MM.1S (cell line): ENCODE data around the gene SLIT1.

ENCODE experiments used
- DNase-seq: peaks from one replicate; pipeline ENCODE4 v3.0.0-alpha.2; 2015
- H2AFZ ChIP-seq: fragments of 300-600 bp; sonication (generic); 2 replicates; pipeline ENCODE4 v1.6.0; 2016; ENCODE audit warnings: antibody characterized with exemption, low read length
- H3F3A ChIP-seq: fragments of 300-600 bp; sonication (generic); 2 replicates; pipeline ENCODE4 v1.6.1; 2016; ENCODE audit warnings: mild to moderate bottlenecking, antibody characterized with exemption, low read length, moderate library complexity, mixed read lengths; ENCODE audit not compliant: insufficient read depth
- H3K27ac ChIP-seq: fragments of 300-600 bp; sonication (generic); 2 replicates; pipeline ENCODE4 v1.5.1; 2016; ENCODE audit warnings: mild to moderate bottlenecking, low read length
- H3K27me3 ChIP-seq: fragments of 300-600 bp; sonication (generic); replicated peaks from 2 replicates; pipeline ENCODE4 v1.6.0; 2016; ENCODE audit warnings: low read length; ENCODE audit not compliant: insufficient read depth
- H3K36me3 ChIP-seq: fragments of 300-600 bp; sonication (generic); replicated peaks from 2 replicates; pipeline ENCODE4 v1.6.1; 2016; ENCODE audit warnings: mild to moderate bottlenecking, low read length, mixed read lengths; ENCODE audit not compliant: insufficient read depth
- H3K4me1 ChIP-seq: fragments of 300-600 bp; sonication (generic); 2 replicates; pipeline ENCODE4 v1.6.1; 2016; ENCODE audit warnings: low read length, mixed read lengths
- H3K4me2 ChIP-seq: fragments of 300-600 bp; sonication (generic); 2 replicates; pipeline ENCODE4 v1.6.0; 2016; ENCODE audit warnings: low read depth, low read length
- H3K4me3 ChIP-seq: fragments of 300-600 bp; sonication (generic); 2 replicates; pipeline ENCODE4 v1.5.1; 2016; ENCODE audit warnings: low read length, mixed read lengths
- H3K79me2 ChIP-seq: fragments of 300-600 bp; sonication (generic); 2 replicates; pipeline ENCODE4 v1.6.1; 2016; ENCODE audit warnings: mixed run types, low read length, mixed read lengths
- H3K9ac ChIP-seq: fragments of 300-600 bp; sonication (generic); 2 replicates; pipeline ENCODE4 v1.6.1; 2016; ENCODE audit warnings: low read length, mixed read lengths
- H3K9me2 ChIP-seq: fragments of 300-600 bp; sonication (generic); replicated peaks from 2 replicates; pipeline ENCODE4 v1.6.1; 2016; ENCODE audit warnings: mild to moderate bottlenecking, low read length, mixed read lengths; ENCODE audit not compliant: insufficient read depth
- H3K9me3 ChIP-seq: fragments of 300-600 bp; sonication (generic); replicated peaks from 2 replicates; pipeline ENCODE4 v1.6.1; 2016; ENCODE audit warnings: mild to moderate bottlenecking, low read length, mixed read lengths; ENCODE audit not compliant: insufficient read depth
- H4K20me1 ChIP-seq: fragments of 300-600 bp; sonication (generic); 2 replicates; pipeline ENCODE4 v1.6.1; 2016; ENCODE audit warnings: mild to moderate bottlenecking, low read length, moderate library complexity, mixed read lengths; ENCODE audit not compliant: insufficient read depth
- EZH2 ChIP-seq: fragments of 300-600 bp; sonication (generic); optimal IDR thresholded peaks from 2 replicates; pipeline ENCODE3; 2017; ENCODE audit warnings: low read depth, mild to moderate bottlenecking, antibody characterized with exemption, low read length, mixed read lengths
- EZH2phosphoT487 ChIP-seq: fragments of 300-600 bp; sonication (generic); IDR thresholded peaks from 2 replicates; pipeline ENCODE4 v1.6.1; 2018; ENCODE audit warnings: antibody characterized with exemption, low read length
- TF ChIP-seq, protein P1 (sequence below): fragments of 300-600 bp; sonication (generic); IDR thresholded peaks from 2 replicates; pipeline ENCODE4 v1.5.1; 2016; ENCODE audit warnings: antibody characterized with exemption, low read length, mixed read lengths

Gene SLIT1

DNA sequence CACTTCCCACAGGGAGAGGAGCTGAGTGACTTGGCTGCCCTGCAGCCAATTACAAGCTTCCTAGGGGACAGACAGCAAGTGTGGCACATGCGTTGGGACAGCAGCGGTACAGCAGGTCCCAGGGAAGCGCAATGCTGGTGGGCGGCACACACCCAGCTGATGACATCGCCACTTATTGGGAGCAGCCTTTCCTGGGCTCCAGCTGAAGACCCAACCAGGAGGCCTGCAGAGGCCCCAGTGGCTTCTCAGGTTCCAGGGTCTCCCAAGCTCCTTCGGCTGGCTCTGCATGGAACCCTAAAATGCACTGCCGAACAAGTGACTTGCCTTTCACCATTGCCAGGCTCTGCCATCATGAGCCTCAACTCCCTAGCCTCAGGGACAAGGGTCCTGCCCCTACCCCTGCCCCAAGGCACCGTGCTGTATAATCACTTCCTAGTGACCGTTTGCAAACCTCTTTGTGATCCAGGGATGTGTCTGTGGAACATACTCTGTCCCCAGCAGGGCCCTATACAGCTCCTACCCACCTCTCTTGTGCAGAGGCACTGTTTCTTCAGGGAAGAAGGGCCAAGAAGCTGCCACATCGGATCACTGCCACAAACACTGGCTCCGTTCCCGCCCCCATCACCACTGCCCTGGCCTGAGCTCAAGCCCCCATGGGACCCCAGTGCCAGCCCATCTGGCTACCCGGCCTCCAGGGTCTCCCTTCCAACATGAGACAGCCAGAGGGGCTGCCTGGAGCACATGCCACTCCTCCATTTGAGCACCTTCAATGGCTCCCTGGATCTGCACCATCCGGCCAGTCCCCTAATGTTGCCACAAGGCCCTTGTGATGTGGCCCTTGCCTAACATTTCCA, 19.3 kb upstream of the SLIT1 start:
- H3K9ac ChIP-seq = no peak overlapping the region
- no peaks in the 10 kb centered on the region for H3K36me3 ChIP-seq
- TF ChIP-seq EZH2phosphoT487 (no peak), EZH2 (no peak)
- TF ChIP-seq, protein P1, sequence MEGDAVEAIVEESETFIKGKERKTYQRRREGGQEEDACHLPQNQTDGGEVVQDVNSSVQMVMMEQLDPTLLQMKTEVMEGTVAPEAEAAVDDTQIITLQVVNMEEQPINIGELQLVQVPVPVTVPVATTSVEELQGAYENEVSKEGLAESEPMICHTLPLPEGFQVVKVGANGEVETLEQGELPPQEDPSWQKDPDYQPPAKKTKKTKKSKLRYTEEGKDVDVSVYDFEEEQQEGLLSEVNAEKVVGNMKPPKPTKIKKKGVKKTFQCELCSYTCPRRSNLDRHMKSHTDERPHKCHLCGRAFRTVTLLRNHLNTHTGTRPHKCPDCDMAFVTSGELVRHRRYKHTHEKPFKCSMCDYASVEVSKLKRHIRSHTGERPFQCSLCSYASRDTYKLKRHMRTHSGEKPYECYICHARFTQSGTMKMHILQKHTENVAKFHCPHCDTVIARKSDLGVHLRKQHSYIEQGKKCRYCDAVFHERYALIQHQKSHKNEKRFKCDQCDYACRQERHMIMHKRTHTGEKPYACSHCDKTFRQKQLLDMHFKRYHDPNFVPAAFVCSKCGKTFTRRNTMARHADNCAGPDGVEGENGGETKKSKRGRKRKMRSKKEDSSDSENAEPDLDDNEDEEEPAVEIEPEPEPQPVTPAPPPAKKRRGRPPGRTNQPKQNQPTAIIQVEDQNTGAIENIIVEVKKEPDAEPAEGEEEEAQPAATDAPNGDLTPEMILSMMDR = no peak
- no peaks in the 10 kb centered on the region for H3F3A ChIP-seq
- no peaks in the 10 kb centered on the region for H3K4me1 ChIP-seq
- no peaks in the 10 kb centered on the region for H3K9me3 ChIP-seq
- H3K4me3 ChIP-seq = no peak overlapping the region
- no peak overlapping the region for H2AFZ ChIP-seq
- H4K20me1 ChIP-seq = no peaks in the 10 kb centered on the region
- no peaks in the 10 kb centered on the region for H3K27me3 ChIP-seq
- no peak overlapping the region for H3K27ac ChIP-seq
- DNase-seq = no peak
- no peaks in the 10 kb centered on the region for H3K9me2 ChIP-seq
- H3K4me2 ChIP-seq = no peak overlapping the region
- no peaks in the 10 kb centered on the region for H3K79me2 ChIP-seq

DNA sequence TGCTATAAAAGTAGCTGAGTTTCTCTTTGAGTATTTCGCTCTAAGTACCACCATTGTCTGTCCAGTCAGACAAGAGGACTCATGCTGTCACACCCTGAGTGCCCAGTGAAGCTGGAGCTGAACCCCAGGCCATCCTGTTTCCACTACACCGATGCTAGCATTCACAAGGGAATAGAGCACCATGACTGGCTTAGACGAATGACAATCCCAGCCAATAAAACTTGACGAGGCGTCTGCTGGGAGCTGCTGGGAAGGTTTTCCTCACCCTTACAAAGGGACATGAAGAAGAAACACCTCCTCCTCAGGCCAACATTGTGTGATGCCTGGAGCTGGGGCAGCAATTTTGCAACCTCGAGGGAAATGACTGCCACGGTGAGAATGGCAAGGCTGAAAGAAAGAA, 17.5 kb upstream of the SLIT1 start:
- H3K4me1 ChIP-seq = no peaks in the 10 kb centered on the region
- H3K9me3 ChIP-seq = no peaks in the 10 kb centered on the region
- H3K27ac ChIP-seq = no peak overlapping the region
- H3K9me2 ChIP-seq = no peaks in the 10 kb centered on the region
- TF ChIP-seq EZH2phosphoT487 (no peak), EZH2 (no peak)
- TF ChIP-seq, protein P1 = no peak
- no peak overlapping the region for H3K4me2 ChIP-seq
- H3F3A ChIP-seq = no peaks in the 10 kb centered on the region
- H4K20me1 ChIP-seq = no peaks in the 10 kb centered on the region
- no peaks in the 10 kb centered on the region for H3K27me3 ChIP-seq
- no peak for DNase-seq
- H2AFZ ChIP-seq = no peak overlapping the region
- H3K36me3 ChIP-seq = no peaks in the 10 kb centered on the region
- no peaks in the 10 kb centered on the region for H3K79me2 ChIP-seq
- H3K9ac ChIP-seq = no peak overlapping the region
- no peak overlapping the region for H3K4me3 ChIP-seq

DNA sequence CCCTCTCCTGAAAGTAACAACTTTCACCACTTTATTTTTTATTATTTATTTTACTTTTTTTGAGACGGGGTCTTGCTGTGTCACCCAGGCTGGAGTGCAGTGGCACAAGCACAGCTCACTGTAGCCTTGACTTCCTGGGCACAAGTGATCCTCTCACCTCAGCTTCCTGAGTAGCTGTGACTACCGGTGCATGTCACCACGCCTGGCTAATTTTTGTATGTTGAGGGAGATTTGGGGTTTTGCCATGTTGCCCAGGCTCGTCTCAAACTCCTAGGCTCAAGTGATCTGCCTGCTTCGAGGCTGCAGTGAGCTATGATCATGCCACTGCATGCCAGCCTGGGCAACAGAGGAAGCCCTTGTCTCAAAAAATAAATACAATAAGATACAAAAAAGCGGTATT, 14.9 kb upstream of the SLIT1 start:
- Histone ChIP-seq H3K4me3 (no peak overlapping the region), H4K20me1 (no peaks in the 10 kb centered on the region), H3K9me2 (no peaks in the 10 kb centered on the region), H2AFZ (no peak overlapping the region), H3K4me1 (no peaks in the 10 kb centered on the region), H3K27me3 (no peaks in the 10 kb centered on the region), H3F3A (no peaks in the 10 kb centered on the region), H3K9ac (no peak overlapping the region), H3K9me3 (no peaks in the 10 kb centered on the region), H3K36me3 (no peaks in the 10 kb centered on the region), H3K4me2 (no peak overlapping the region), H3K79me2 (no peaks in the 10 kb centered on the region), H3K27ac (no peak overlapping the region)
- DNase-seq = no peak
- TF ChIP-seq, protein P1 = no peak
- TF ChIP-seq EZH2 (no peak), EZH2phosphoT487 (no peak)
